ENCODE data around the gene CFAP221. TPM values are rescaled to one million over a fixed set of nuclear protein-coding genes. Genes with fewer than 3 reads are reported as not detected.

Gene CFAP221
- total and polyA plus RNA-seq, 2 donors (not counting 3 experiments of a cell fraction or from before 2014, with no cell fraction given), result 0.06 TPM; not detected in 1

DNA sequence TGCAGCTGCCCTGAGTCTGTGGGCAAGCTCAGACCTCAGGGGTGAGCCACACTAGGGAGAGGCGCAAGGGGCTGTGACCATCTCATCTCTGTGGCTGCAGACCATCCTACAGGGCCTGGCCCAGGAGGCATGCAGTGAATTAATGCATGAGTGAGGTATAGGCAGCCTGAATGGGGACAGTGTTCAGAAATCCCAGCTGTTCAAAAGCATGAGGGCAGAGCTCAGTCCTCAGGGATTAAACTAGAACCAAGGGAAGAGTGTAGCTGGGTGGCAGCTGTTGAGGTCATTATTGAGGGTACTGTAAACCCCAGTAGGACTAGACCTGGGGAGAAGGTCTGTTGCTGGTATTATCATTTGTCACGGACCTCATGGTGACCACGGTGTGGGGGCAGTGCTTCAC is 151.8 kb downstream of the CFAP221 start:
- dilution Hi-C loops (cut with MboI; ENCODE audit: extremely low pct_ligation_motif_present, low sequenced_read_pairs) (no loop called here), intact Hi-C loops (cut with micrococcal nuclease) (no loop called here)
- Histone ChIP-seq H3K27me3 (ENCODE audit: control insufficient read depth in 2 of 2, insufficient read depth in 2 of 2, low read length in 2 of 2) (no peaks in the 10 kb centered on the region), H3K4me1 (ENCODE audit: control insufficient read depth, extremely low read depth, insufficient read depth, low read length) (no peaks in the 10 kb centered on the region), H3K4me2 (ENCODE audit: insufficient read depth, low read length) (no peak overlapping the region), H3K36me3 (ENCODE audit: control insufficient read depth in 2 of 2, extremely low read depth in 1 of 2, insufficient read depth in 2 of 2, low read length in 2 of 2) (no peaks in the 10 kb centered on the region), H3K27ac (ENCODE audit: insufficient read depth, low read depth, low read length) (no peak overlapping the region), H3K9me3 (replicated peaks; ENCODE audit: control insufficient read depth, insufficient read depth, low read length) (no peaks in the 10 kb centered on the region), H3K4me3 (replicated peaks in 1 of 3; ENCODE audit: insufficient read depth in 1 of 3, low read depth in 1 of 3, low read length in 3 of 3) (no peak overlapping the region), H3K9me1 (replicated peaks; ENCODE audit: control insufficient read depth, extremely low read depth, insufficient read depth, low read length) (no peaks in the 10 kb centered on the region), H4K20me1 (replicated peaks; ENCODE audit: control insufficient read depth, extremely low read depth, insufficient read depth, low read length) (no peaks in the 10 kb centered on the region), H2AFZ (ENCODE audit: low read depth, low read length) (no peak overlapping the region), H3K9ac (replicated peaks; ENCODE audit: extremely low read depth, insufficient read depth, low read length) (no peak overlapping the region), H3K79me2 (ENCODE audit: control insufficient read depth, insufficient read depth, low read length) (no peaks in the 10 kb centered on the region)
- TF ChIP-seq, protein P1, sequence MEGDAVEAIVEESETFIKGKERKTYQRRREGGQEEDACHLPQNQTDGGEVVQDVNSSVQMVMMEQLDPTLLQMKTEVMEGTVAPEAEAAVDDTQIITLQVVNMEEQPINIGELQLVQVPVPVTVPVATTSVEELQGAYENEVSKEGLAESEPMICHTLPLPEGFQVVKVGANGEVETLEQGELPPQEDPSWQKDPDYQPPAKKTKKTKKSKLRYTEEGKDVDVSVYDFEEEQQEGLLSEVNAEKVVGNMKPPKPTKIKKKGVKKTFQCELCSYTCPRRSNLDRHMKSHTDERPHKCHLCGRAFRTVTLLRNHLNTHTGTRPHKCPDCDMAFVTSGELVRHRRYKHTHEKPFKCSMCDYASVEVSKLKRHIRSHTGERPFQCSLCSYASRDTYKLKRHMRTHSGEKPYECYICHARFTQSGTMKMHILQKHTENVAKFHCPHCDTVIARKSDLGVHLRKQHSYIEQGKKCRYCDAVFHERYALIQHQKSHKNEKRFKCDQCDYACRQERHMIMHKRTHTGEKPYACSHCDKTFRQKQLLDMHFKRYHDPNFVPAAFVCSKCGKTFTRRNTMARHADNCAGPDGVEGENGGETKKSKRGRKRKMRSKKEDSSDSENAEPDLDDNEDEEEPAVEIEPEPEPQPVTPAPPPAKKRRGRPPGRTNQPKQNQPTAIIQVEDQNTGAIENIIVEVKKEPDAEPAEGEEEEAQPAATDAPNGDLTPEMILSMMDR (IDR thresholded peaks at IDR 0.05; ENCODE audit: extremely low read depth in 1 of 2, insufficient read depth in 1 of 2, low read depth in 1 of 2, low read length in 2 of 2), result no peak
- no peak for TF ChIP-seq MAX (IDR thresholded peaks at IDR 0.05; ENCODE audit: insufficient read depth, insufficient read length)
- no peak for TF ChIP-seq GATA2 (IDR thresholded peaks at IDR 0.05; ENCODE audit: insufficient read depth, insufficient read length, low read depth, low read length)
- no peak for TF ChIP-seq POLR2AphosphoS5 (IDR thresholded peaks at IDR 0.05; ENCODE audit: insufficient read depth, low read depth, low read length)
- TF ChIP-seq EZH2 (IDR thresholded peaks at IDR 0.05; ENCODE audit: borderline replicate concordance, low read depth, low read length, severe bottlenecking), result no peak
- no peak for TF ChIP-seq POLR2A (IDR thresholded peaks at IDR 0.05; ENCODE audit: low read depth, low read length)
- TF ChIP-seq FOS (IDR thresholded peaks at IDR 0.05; ENCODE audit: borderline replicate concordance, insufficient read depth, low read length), result no peak
- TF ChIP-seq MYC (IDR thresholded peaks at IDR 0.05; ENCODE audit: low read depth, low read length), result no peak
- TF ChIP-seq JUN (IDR thresholded peaks at IDR 0.05; ENCODE audit: borderline replicate concordance, insufficient read depth, insufficient read length, low read depth), result no peak
- ChIA-PET CTCF (no interaction called here), POLR2A (no interaction called here)
- no TSS peak for BruUV-seq (replicated peaks)
- no peak for FAIRE-seq
- no peak for DNase-seq (ENCODE audit: low read depth, low spot score)

Data from endothelial cell of umbilical vein (primary cell).